Sigmoid colon (tissue), 7 donors: ENCODE results near the gene WDR86. TPM values are rescaled to one million over a fixed set of nuclear protein-coding genes. Genes with fewer than 3 reads are reported as not detected.
A peak's percentile ranks its signal among the peaks of the same experiment; 100 is the strongest.

ENCODE experiments used
- DNase-seq: peaks from one replicate; pipeline ENCODE4 v3.0.0-alpha.2; 2019
- H3K27ac ChIP-seq, 4 donors: fragments of 200-600 bp; sonication (generic); one replicate each; pipeline ENCODE4 v1.5.1; 2016 to 2019; ENCODE audit warnings: mild to moderate bottlenecking in 1 of 4
- H3K27me3 ChIP-seq, 3 donors: fragments of 200-600 bp; sonication (generic); one replicate each; pipeline ENCODE4 v1.5.1; 2019; ENCODE audit warnings: mild to moderate bottlenecking in 1 of 3
- H3K36me3 ChIP-seq, 4 donors: fragments of 200-600 bp; sonication (generic); one replicate each; pipeline ENCODE4 v1.5.1; 2016 to 2019
- H3K4me1 ChIP-seq, 4 donors: fragments of 200-600 bp; sonication (generic); one replicate each; pipeline ENCODE4 v1.5.1; 2017 to 2019
- H3K4me3 ChIP-seq, 4 donors: fragments of 200-600 bp; sonication (generic); one replicate each; pipeline ENCODE4 v1.5.1; 2017 to 2019; ENCODE audit warnings: mild to moderate bottlenecking in 2 of 4, moderate library complexity in 1 of 4
- H3K9me3 ChIP-seq, 4 donors: fragments of 200-600 bp in 3 of 4; sonication (generic) in 3 of 4; one replicate each; pipeline versions ENCODE4 v1.5.1 to v1.6.1; 2013 to 2019
- EP300 ChIP-seq, 4 donors: sonication (generic); formaldehyde crosslinking; IDR thresholded peaks; one replicate each; pipeline ENCODE4 v1.6.1; 2017; ENCODE audit warnings: antibody characterized with exemption in 4 of 4
- POLR2A ChIP-seq, 2 donors: fragments of 450-650 bp; IDR thresholded peaks; one replicate each; pipeline ENCODE4 v1.6.1; 2016; ENCODE audit warnings: antibody characterized with exemption in 2 of 2, mild to moderate bottlenecking in 2 of 2, moderate library complexity in 2 of 2
- POLR2AphosphoS5 ChIP-seq, 4 donors: sonication (generic); formaldehyde crosslinking; IDR thresholded peaks; one replicate each; pipeline ENCODE4 v1.6.1; 2017; ENCODE audit warnings: antibody characterized with exemption in 4 of 4
- WGBS, 2 donors: extraction: QIAGEN DNeasy Blood & Tissue Kit; methylation state at CpG; one replicate each; pipeline ENCODE4 v1.1.7; 2013; 5-methylcytosine and 5-hydroxymethylcytosine counted together
- intact Hi-C: fragments of 100-400 bp; cut with DNase I; formaldehyde crosslinking; loops from one replicate; pipeline ENCODE4 v1.15.1; 2023
- polyA plus RNA-seq, 3 donors: library from polyadenylated mRNA; stranded (reverse); fragments of 200-250 nt; gene quantifications; one replicate each; pipeline ENCODE4 v1.2.3, GENCODE V29; 2013
- total RNA-seq, 4 donors: library from RNA; depleted of rRNA; stranded (reverse); fragments of >200 nt; gene quantifications; one replicate each; pipeline ENCODE4 v1.1.0, GENCODE V29; 2016
- TF ChIP-seq, protein P1 (sequence below), 4 experiments: fragments of 450-650 bp in 3 of 4; fragments of 200-600 bp in 1 of 4; IDR thresholded peaks; one replicate each; pipeline ENCODE4 v1.5.1; 2016 to 2019; ENCODE audit warnings: antibody characterized with exemption in 4 of 4, mild to moderate bottlenecking in 3 of 4, moderate library complexity in 2 of 4
- donor health status: healthy with polysubstance abuse.
- donor health status: Bipolar disorder and iron deficiency.
- donor health status: healthy.

Gene WDR86
- total and polyA plus RNA-seq, 7 donors, result 0.46 to 23.8 (median 14.4) TPM

DNA sequence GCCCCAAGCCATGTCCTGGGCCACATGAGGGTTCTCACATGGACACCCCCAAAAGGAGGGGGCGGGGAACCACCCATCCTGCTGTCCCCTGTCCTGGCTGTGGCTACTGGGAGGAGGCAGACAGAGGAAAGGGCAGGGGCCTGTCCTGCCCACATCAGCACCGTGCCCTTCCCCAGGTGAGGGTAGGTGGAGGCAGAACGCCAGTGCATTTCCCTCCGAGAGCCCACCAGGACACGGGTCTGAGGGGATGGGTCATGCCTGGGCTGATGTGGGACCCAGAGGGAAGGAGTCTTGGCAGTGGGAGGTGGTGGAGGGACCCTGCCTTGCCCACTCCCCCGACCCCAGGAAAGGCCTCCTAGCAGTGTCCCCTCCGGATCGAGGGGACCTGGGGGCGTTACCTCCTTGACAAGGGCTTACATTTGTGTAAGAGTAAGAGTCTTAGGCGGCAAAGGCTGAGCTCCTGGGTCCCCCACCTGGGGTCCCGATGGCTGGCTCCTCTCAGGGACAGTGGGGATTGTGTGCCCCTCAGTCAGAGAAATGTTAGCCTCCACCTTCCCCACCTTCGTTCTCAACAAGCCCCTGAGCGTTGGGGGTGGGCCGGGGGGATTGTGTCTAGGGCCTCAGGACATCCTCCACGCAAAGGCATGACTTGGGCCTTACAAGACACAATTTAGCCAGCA is 24.0 kb upstream of the WDR86 start:
- Histone ChIP-seq H3K27ac (no peak overlapping the region), H3K4me3 (no peak overlapping the region), H3K27me3 (no peaks in the 10 kb centered on the region), H3K9me3 (no peaks in the 10 kb centered on the region), H3K36me3 (no peaks in the 10 kb centered on the region), H3K4me1 (peaks cover 0 to 32% (median 22%) of the 10 kb centered on the region in 4 donors)
- TF ChIP-seq EP300 (IDR thresholded peaks at IDR 0.05) (no peak), POLR2AphosphoS5 (IDR thresholded peaks at IDR 0.05) (no peak), POLR2A (IDR thresholded peaks at IDR 0.05) (no peak)
- TF ChIP-seq, protein P1, sequence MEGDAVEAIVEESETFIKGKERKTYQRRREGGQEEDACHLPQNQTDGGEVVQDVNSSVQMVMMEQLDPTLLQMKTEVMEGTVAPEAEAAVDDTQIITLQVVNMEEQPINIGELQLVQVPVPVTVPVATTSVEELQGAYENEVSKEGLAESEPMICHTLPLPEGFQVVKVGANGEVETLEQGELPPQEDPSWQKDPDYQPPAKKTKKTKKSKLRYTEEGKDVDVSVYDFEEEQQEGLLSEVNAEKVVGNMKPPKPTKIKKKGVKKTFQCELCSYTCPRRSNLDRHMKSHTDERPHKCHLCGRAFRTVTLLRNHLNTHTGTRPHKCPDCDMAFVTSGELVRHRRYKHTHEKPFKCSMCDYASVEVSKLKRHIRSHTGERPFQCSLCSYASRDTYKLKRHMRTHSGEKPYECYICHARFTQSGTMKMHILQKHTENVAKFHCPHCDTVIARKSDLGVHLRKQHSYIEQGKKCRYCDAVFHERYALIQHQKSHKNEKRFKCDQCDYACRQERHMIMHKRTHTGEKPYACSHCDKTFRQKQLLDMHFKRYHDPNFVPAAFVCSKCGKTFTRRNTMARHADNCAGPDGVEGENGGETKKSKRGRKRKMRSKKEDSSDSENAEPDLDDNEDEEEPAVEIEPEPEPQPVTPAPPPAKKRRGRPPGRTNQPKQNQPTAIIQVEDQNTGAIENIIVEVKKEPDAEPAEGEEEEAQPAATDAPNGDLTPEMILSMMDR (IDR thresholded peaks at IDR 0.05), result no peak
- WGBS, 2 donors, result 87 to 94% methylated on average over 15 of the region's 15 CpGs
- DNase-seq, result peak; percentile 58
- intact Hi-C loops, result no loop called here

DNA sequence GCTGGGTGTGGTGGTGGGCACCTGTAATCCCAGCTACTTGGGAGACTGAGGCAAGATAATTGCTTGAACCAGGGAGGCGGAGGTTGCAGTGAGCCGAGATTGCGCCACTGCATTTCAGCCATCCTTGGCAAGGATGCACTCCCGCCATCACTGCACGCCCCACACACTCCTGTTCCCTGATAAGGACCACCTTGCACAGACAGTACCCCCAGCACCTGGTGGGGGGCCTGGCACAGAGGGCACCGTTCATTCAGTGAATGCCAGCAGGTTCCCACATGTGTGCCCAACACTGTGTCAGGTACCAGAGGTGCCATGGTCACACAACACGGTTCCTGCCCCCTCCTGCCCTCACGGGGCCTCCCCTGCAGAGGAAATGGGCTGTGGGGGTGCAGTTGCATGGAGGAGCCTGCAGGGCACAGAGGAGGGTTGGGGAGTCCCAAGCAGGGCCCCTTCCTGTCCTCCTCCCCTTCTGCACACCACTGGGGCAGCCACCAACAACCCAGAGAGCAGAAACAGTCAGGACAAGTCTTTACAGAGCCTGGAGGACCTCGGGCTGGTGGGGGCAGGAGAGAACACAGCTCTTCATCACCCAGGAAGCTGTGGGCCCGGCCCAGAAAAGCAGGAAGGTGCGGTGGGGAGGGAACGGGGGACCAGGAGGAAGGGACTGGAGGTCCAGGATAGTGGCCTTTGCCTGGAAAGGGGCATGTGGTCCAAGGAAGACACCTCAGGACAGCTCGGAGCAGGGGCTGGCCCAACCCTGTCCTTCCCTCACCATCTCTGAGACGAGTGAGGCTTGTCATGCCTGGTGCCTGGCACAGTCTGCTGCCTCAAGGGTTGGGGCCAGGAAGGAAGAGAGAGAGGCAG is 23.1 kb upstream of the WDR86 start:
- Histone ChIP-seq H3K4me1 (peaks cover 0 to 38% (median 26%) of the 10 kb centered on the region in 4 donors), H3K27ac (no peak overlapping the region), H3K27me3 (no peaks in the 10 kb centered on the region), H3K9me3 (no peaks in the 10 kb centered on the region), H3K4me3 (no peak overlapping the region), H3K36me3 (no peaks in the 10 kb centered on the region)
- DNase-seq, result peak; percentile 60
- WGBS, 2 donors, result 64 to 73% methylated on average over 14 of the region's 14 CpGs
- intact Hi-C loops, result no loop called here
- TF ChIP-seq, protein P1 (IDR thresholded peaks at IDR 0.05), result no peak
- TF ChIP-seq POLR2AphosphoS5 (IDR thresholded peaks at IDR 0.05), result no peak
- no peak for TF ChIP-seq POLR2A (IDR thresholded peaks at IDR 0.05)
- TF ChIP-seq EP300 (IDR thresholded peaks at IDR 0.05), result no peak

DNA sequence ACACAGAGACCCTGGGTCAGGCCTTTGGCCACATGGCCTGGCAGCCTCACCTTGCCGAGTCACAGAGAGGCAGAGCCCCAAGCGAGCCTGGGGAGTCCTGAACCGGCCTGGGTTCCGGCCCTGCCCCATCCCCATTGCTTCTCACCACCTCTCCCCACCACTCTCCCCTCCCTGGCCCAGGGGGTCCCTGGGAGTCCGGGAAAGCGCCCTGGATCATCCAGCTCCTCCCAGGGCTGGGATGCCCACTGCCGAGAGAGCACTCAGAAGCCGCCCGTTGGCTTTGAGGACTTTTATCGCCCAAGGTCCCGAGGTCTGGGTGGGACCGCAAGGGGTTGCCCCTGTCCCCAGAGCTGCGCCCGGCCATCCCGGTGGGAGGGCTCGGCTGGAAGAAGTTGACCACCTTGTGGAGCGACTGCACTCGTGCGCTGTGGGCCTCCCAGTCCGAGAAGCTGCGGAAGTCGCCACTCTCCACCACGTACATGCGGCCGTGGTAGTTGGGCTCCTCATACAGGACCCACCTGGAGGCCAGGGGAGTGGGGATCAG is 22.0 kb upstream of the WDR86 start:
- Histone ChIP-seq H3K27me3 (no peaks in the 10 kb centered on the region), H3K36me3 (no peaks in the 10 kb centered on the region), H3K9me3 (no peaks in the 10 kb centered on the region), H3K4me3 (no peak overlapping the region), H3K4me1 (peaks cover 0 to 35% (median 25%) of the 10 kb centered on the region in 4 donors), H3K27ac (no peak overlapping the region)
- WGBS, 2 donors, result 94 to 97% methylated on average over 25 of the region's 25 CpGs
- TF ChIP-seq POLR2AphosphoS5 (IDR thresholded peaks at IDR 0.05) (no peak), POLR2A (IDR thresholded peaks at IDR 0.05) (no peak)
- TF ChIP-seq, protein P1 (IDR thresholded peaks at IDR 0.05), result no peak
- peak; percentile 61 for DNase-seq
- intact Hi-C loops, result no loop called here

DNA sequence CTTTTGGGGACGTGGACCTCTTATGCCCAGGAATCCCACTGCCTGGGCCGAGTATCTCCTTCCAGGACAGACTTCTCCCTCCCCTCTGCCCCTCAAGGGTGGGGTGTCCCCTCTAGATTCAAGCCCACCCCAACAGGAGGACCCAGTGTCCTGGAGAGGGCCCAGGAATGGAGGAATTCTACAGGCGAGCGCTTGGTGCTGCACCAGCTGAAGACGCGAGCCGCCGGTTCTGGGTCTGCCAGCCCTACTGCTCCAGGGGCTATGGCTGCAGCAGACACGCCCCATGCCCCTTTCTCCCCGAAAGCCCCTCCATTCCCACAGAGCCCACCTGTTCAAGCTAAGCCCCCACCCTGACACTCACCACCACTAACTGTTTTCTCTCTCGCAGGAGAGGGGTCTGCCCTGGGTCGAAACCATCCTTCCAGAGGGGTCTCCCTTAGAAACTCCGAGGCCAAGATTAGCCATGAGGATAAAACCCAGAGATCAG is 21.5 kb upstream of the WDR86 start:
- DNase-seq, result peak; percentile 38
- H3K36me3 ChIP-seq, result no peaks in the 10 kb centered on the region
- H3K27ac ChIP-seq, result no peak overlapping the region
- no peak for TF ChIP-seq POLR2AphosphoS5 (IDR thresholded peaks at IDR 0.05)
- TF ChIP-seq POLR2A (IDR thresholded peaks at IDR 0.05), result no peak
- TF ChIP-seq, protein P1 (IDR thresholded peaks at IDR 0.05), result no peak
- no peak for TF ChIP-seq EP300 (IDR thresholded peaks at IDR 0.05)
- WGBS, 2 donors, result 92 to 93% methylated on average over 13 of the region's 13 CpGs
- intact Hi-C loops, result no loop called here
- no peak overlapping the region for H3K4me3 ChIP-seq
- H3K9me3 ChIP-seq, result no peaks in the 10 kb centered on the region
- no peaks in the 10 kb centered on the region for H3K27me3 ChIP-seq
- peaks cover 0 to 35% (median 25%) of the 10 kb centered on the region in 4 donors for H3K4me1 ChIP-seq
